GM18517 (cell line): ENCODE measurements around the gene SLCO4A1.
"Not testable (repeated sequence)": the region's sequence is repeated elsewhere in the genome, so short reads cannot be mapped to it uniquely, and the experiment has no call there.

Experiments used
- ATAC-seq: cut with Tn5 transposase; IDR thresholded peaks from one replicate; pipeline ENCODE4 v1.9.1; 2021; ENCODE audit warnings: mild to moderate bottlenecking, moderate library complexity; ENCODE audit not compliant: unreplicated experiment

The SLCO4A1 gene

DNA sequence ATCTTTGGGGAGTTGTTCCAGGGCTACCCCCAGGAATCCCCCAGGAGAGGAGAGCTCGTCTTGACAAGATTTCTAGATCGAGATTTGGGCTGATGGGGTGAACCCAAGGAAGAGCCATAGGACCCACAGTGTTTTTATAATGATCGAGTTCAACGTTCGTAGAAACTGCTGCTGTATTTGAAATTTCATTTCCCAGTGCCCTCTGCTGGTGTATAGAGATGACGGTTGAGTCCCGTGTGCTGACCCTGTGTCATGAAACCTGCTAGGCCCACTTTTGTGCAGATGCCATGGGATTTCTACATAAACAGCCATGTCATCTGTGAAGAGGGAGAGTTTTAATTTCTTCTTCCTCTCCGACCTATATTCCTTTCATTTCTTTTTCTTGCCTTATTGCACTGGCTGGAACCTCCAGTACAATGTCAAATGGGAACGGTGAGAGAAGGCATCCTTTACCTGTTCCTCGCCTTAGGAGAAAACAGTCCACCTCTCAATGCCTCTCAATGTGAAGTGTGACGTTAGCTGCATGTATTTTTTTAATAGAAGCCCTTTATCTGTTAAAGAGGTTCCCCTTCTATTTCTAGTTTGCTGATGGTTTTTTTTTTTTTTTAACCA is 37.8 kb downstream of the SLCO4A1 start:
- ATAC-seq = no peak

DNA sequence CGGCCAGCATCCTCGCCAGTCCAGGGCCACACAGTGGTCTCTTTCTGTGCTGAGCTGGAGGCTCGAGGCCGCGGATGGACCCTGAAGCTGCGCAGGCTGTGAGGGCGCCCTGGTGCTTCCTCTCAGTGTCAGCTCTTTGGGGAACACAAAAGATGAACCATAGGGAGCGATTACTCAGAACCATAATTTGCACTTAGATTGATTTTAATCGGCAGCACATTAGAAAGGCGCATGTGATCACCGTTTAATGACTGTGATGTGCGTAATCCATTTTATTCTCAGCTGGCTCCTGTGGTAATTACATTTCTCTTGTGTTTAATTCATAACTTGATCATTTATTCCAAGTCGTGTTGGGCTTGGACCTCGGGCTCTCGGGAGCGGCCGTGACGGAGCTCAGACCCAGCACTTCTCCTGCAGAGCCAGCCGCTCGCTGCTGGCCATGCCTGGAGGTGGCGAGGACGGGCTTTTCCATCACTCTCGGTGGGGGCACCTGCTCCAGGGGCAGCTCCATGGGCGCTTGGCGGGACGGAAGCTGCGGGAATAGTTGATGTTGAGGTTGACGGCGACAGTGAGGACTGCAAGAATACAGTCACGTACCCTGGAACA is 40.7 kb downstream of the SLCO4A1 start:
- no peak for ATAC-seq

DNA sequence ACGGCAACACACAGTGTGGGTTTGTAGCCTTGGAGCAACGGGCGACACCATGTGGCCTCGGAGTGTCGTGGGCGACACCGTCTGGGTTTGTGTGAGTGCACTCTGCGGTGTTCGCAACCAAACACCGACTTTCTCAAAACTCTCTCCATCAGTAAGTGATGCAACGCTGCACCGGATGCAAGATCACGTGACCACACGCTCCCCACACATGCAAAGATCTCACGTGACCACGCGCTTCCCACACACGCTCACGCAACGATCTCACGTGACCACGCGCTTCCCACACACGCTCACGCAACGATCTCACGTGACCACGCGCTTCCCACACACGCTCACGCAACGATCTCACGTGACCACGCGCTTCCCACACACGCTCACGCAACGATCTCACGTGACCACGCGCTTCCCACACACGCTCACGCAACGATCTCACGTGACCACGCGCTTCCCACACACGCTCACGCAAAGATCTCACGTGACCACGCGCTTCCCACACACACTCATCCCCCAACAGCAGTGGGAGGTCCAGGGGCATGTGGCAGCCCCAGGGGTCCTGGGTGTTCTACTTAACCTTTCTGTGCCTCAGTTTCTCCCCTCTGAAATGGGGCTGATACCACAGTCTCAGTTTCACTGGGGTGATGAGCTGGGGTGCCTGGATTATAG is 41.5 kb downstream of the SLCO4A1 start:
- ATAC-seq = not testable (repeated sequence)

- no peak for ATAC-seq
These were observed 42.7 kb downstream of the SLCO4A1 start for GRCh38 chr20:62684981-62685380.

DNA sequence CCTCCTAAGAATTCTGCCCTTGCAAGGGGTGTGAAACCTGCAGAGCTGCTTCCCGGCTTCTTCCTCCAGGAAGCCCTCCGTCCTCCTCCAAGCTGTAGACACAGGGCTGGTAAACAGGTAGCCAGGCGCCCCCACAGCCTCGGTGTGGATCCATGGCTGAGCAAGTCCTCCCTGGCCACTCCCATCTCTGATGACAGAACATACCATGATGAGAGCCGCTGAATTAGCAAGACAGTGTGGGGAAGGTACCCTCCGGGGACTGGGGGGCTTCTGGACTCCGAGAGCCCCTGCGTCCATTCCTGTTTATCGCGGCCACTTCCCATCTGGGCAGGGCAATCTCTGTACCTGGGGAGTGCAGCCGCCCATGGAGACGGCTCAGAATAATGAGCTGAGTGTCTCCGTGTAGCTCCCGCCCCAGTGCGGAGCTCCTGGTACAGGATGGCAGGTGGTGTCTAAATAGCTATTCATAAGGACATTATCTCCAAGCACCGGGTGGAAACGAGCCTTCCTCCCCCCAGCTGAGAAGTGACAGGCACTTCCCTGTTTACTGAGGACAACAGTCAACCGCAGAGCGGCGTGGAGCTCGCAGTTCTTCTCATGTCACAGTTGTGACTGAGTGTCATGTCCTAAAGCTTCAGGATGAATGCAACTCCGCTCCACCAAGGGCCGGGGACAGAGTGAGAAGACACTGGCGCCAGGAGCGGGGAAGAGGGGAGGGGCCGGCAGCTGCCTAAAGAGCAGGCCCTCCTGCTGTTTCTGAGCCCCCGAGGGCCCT is 43.7 kb downstream of the SLCO4A1 start:
- no peak for ATAC-seq

DNA sequence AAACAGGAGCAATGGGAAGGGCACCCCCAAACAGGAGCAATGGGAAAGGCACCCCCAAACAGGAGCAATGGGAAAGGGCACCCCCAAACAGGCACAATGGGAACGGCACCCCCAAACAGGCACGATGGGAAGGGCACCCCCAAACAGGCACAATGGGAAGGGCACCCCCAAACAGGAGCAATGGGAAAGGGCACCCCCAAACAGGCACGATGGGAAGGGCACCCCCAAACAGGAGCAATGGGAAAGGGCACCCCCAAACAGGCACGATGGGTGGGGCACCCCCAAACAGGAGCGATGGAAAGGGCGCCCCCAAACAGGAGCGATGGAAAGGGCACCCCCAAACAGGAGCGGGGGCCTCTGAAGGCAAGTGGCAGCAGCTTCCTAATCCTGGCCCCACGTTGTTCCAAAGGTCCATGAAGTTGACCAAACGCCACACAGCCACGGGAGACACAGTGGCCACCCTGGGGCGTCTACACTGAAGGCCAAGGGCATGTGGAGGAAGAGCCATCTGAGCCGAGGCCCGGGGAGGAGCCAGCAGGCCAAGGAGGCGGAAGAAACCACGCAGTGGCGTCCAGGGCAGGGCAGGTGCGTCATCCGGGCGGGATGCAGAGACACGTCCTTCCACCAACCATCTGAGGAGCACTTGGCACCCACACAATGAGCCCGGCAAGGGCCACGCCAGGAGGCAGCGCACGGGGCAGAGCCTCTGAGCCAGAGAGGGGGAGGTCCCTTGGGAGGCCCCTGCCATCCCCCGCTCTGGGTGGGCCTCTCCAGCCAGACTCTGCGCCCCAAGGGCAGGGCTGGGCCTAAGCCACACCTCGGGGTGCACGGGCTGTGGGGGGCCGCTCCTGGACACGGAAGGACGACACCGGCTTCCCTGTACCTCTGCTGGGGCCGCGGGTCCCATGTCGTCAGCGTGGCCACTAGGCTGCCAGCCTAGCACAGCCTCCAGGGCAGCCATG is 44.8 kb downstream of the SLCO4A1 start:
- ATAC-seq = no peak

DNA sequence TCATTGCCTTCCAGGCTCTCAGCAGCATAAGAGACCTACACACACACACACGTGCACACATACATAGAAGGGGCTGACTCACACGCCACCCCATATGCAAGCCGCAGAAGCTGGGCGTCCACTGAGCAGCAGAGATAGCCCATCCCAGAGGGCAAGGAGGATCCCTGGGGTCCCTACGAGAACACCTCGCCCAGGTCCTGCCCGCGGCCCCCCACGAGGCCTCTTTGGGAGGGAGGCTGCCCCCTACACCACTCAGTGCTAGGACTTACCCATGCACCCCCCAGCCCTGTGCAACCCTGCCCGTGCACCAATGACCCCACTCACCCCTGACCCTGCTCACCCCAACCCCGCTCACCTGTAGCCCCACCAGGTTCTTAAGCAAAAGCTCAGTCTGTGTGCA is 45.8 kb downstream of the SLCO4A1 start:
- no peak for ATAC-seq

DNA sequence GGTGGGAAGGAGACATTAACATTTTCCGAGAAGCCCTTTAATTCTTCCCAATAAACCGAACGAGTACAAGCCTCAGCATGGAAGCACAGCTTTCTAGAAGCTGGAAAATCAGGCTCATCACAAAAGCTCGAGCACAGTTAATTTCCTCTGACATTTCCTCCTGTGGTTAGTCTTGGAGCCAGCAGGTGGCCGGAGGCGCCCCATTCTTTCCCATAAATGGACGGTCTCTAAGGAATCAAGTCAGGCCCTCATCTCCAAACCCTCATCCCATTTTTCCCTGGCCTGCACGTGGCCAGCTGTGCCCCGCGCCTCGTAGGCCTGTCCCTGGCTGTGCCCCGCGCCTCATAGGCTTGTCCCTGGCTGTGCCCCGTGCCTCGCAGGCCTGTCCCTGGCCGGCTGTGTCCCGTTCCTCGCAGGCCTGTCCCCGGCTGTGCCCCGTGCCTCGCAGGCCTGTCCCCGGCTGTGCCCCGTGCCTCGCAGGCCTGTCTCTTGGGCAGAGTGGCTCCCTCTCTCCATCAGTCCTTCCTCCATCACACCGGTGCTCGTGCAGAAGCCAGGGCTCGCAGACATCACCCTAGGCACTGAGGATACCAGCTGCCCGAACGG is 46.7 kb downstream of the SLCO4A1 start:
- no peak for ATAC-seq

DNA sequence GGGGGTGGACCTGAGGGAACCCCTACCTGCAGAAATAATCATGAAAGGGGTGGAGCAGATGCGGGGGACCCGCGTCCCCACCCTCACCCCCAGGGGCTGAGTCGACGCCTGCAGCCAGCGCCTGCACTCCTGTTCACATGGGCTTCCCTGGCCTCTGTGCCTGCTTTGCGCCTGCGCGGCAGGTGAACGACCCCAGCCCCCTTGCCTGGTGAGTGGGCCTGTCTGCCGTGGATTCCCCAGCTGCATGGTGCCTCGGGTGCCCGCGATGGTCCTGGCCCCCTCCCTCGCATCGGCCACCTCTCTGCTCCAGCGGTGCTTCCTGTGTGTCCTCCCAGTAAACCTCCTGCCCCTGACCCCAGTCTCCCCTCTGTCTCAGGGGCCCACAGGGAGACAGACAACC is 47.6 kb downstream of the SLCO4A1 start:
- ATAC-seq = no peak

DNA sequence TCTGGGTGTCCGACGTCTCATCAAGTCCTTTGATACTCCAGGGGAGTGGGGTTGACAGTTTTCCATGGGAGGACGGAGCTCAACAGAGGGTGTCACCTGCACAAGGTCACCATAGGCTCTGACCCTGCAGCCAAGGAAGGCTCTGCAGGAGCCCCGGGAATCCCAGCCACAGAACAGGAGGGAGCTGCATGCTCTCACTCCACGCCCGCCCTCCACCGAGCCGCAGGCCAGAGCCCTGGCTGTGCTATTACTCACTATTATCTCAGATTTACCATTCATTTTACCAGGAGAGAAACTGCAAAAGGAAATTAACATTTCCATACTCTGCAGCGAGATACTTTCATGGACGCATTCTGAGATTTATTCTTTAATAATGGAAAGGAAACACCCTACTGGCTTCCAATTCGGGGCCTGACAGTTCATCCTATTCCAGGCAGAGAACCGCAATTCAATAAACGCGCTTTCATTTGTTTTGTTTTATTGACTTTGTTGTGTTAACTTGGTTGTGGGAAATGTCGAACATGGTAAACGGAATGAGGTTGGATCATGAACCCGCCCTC is 48.0 kb downstream of the SLCO4A1 start:
- ATAC-seq = no peak

- ATAC-seq = no peak
These were observed 49.2 kb downstream of the SLCO4A1 start for GRCh38 chr20:62691487-62691886.

DNA sequence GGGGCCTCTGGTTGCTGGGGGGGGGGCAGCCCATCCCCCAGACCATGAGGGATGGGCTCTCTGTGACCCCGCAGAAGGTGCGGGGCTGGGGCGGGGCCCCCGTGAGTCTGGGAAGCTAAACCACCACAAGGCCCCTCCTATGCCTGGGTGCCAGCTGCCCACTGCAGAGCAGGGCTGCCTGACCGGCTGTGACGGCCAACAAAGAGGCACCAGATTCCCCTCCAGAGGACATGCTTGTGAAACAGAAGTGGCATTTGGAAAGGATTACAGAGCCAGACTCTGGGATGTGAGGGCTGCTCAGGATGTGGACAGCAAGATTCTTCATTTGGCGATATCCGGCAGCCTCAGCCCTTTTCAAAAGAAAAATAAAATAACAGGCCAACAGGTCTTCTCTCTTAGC is 49.9 kb downstream of the SLCO4A1 start:
- no peak for ATAC-seq

DNA sequence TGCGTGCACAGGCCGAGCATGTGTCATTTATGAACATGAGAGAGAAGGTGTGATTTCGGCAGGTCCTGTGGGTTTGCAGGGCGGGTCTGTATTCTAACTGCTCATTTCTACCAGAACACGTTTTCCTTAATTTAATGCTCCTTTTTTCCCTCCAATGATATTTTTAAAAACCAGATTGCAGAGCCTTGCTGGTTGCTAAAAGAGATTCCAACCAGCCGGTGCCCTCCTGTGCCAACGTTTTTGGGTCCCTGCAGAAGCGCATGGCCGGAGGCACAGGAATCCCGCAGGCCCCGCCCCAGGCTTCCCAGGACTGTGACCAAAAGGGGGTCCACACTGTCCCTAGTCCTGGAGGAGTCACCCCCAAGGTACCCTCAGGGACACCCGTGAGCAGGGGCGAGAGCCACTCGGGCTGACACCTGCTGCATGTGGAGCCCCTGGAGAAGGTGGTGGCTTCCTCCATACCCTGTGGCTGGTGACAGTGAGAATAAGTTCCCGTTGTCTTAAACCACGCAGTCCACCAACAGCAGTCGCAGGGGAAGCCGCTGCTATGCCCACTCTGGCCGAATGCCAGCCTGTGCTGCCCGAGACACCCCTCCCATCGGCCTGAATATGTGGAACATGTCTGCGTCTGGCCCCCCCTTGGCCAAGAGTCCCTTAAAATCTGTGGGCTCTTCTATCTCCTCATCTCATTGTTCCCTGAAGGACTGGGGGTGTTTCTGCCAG is 50.7 kb downstream of the SLCO4A1 start:
- no peak for ATAC-seq

- no peak for ATAC-seq
These were observed 51.2 kb downstream of the SLCO4A1 start for GRCh38 chr20:62693524-62693922.

GRCh38 chr20:62694106-62694505 is 51.8 kb downstream of the SLCO4A1 start:
- ATAC-seq = no peak

GRCh38 chr20:62694868-62695267 is 52.6 kb downstream of the SLCO4A1 start:
- ATAC-seq = no peak

GRCh38 chr20:62695448-62696414 is 53.4 kb downstream of the SLCO4A1 start:
- ATAC-seq = no peak

DNA sequence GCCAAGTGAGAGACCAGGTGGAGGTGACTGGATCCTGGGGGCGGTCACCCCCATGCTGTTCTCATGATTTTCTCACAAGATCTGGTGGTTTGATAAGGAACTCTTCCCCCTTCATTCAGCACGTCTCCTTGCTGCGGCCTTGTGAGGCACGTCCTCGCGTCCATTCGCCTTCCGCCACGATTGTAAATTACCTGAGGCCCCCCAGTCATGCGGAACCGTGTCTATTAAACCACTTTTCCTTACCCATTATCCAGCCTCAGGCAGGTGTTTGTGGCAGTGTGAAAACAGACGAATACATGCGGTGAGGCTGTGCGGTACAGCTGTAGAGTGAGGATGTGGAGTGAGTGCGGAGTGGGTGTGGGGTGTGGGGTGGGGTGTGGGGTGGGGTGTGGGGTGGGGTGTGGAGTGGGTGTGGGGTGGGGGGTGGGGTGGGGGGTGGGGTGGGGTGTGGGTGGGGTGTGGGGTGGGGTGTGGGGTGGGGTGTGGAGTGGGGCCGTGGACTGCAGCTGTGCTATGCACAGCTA is 54.2 kb downstream of the SLCO4A1 start:
- ATAC-seq = no peak
